Astrocyte of the cerebellum (primary cell): ENCODE data around the gene VEGFA.

Source experiments
- DNase-seq: peaks from one replicate; pipeline ENCODE4 v3.0.0-alpha.2; 2011; ENCODE audit warnings: low read depth
- H3K4me3 ChIP-seq: 2 replicates; pipeline ENCODE4 v1.5.1; 2011; ENCODE audit warnings: mild to moderate bottlenecking, low read depth, low read length, moderate library complexity
- CTCF ChIP-seq: IDR thresholded peaks from 2 replicates; pipeline ENCODE4 v1.5.1; 2012; ENCODE audit warnings: low read length, low read depth, moderate library complexity, mild to moderate bottlenecking; ENCODE audit errors: missing control alignments
- in situ Hi-C: cut with HindIII; loops from 2 replicates; pipeline ENCODE4 v1.10.0; 2017; ENCODE audit warnings: low sequenced_read_pairs

Gene VEGFA

GRCh38 chr6:43800746-43801494 lies 30.9 kb downstream of the VEGFA start:
- in situ Hi-C loops = no loop called here
- DNase-seq = no peak
- TF ChIP-seq CTCF = no peak
- H3K4me3 ChIP-seq = no peak overlapping the region

- in situ Hi-C loops = no loop called here
- no peak overlapping the region for H3K4me3 ChIP-seq
- no peak for DNase-seq
- no peak for TF ChIP-seq CTCF
Measured at GRCh38 chr6:43801495-43802181, 31.6 kb downstream of the VEGFA start.

GRCh38 chr6:43803055-43803782 lies 33.2 kb downstream of the VEGFA start:
- no peak overlapping the region for H3K4me3 ChIP-seq
- no peak for TF ChIP-seq CTCF
- in situ Hi-C loops = no loop called here
- DNase-seq = no peak

GRCh38 chr6:43803783-43804549 lies 34.0 kb downstream of the VEGFA start:
- in situ Hi-C loops = no loop called here
- TF ChIP-seq CTCF = no peak
- no peak for DNase-seq
- H3K4me3 ChIP-seq = no peak overlapping the region

GRCh38 chr6:43804550-43805223 lies 34.7 kb downstream of the VEGFA start:
- no peak for DNase-seq
- TF ChIP-seq CTCF = no peak
- in situ Hi-C loops = no loop called here

GRCh38 chr6:43805699-43806042 lies 35.7 kb downstream of the VEGFA start:
- DNase-seq = no peak
- no peak overlapping the region for H3K4me3 ChIP-seq
- TF ChIP-seq CTCF = no peak
- in situ Hi-C loops = no loop called here

More at GRCh38 chr6:43804550-43805223, 34.7 kb downstream of the VEGFA start:
- H3K4me3 ChIP-seq = no peak overlapping the region
